ENCODE measurements around the gene TEX44. TPM values are rescaled to one million over a fixed set of nuclear protein-coding genes. Genes with fewer than 3 reads are reported as not detected.
"Not testable (repeated sequence)": the region's sequence is repeated elsewhere in the genome, so short reads cannot be mapped to it uniquely, and the experiment has no call there.

TEX44 gene
- total and polyA plus RNA-seq, 2 experiments from 2014 or later, result not detected

DNA sequence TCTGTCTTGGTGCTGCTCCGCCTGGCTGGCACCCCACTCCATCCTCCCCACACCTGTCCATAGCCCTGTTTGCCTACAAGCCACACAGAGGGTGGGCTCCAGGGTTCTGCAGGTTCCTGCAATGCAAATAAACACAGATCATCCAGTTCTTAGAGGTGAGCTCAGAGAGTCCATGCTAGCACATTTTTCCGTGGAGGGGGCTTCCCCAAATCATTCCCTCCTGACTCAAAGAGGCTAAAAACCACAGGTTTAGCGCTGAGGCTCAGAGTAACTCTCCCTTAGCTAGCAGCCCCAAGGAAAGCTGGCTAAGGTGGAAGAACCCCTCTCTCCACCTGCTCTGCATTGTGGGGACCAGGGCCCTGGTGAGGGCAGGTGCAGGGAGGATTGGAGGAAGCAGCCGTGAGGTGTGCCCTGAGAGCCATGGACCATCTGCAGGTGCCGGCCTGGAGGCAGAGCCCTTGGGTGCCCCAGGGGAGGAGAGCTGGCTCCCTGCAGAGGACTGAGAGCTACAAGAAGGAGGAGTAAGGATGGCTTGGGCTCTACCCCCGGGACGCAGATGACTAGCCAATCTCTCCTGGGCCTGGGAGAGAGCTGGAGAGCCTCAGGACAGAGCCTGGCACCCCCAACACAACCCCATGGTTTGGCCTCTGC lies 23.8 kb upstream of the TEX44 start:
- DNase-seq (ENCODE audit: low read depth in 1 of 2, low spot score in 1 of 2), result no peak
- no peaks in the 10 kb centered on the region for H3K4me1 ChIP-seq (ENCODE audit: low read depth)
- no peaks in the 10 kb centered on the region for H3K36me3 ChIP-seq
- no peak overlapping the region for H3K4me3 ChIP-seq
- no peak overlapping the region for H3K27ac ChIP-seq
- no peaks in the 10 kb centered on the region for H3K9me3 ChIP-seq (ENCODE audit: low read depth)
- TF ChIP-seq, protein P1, sequence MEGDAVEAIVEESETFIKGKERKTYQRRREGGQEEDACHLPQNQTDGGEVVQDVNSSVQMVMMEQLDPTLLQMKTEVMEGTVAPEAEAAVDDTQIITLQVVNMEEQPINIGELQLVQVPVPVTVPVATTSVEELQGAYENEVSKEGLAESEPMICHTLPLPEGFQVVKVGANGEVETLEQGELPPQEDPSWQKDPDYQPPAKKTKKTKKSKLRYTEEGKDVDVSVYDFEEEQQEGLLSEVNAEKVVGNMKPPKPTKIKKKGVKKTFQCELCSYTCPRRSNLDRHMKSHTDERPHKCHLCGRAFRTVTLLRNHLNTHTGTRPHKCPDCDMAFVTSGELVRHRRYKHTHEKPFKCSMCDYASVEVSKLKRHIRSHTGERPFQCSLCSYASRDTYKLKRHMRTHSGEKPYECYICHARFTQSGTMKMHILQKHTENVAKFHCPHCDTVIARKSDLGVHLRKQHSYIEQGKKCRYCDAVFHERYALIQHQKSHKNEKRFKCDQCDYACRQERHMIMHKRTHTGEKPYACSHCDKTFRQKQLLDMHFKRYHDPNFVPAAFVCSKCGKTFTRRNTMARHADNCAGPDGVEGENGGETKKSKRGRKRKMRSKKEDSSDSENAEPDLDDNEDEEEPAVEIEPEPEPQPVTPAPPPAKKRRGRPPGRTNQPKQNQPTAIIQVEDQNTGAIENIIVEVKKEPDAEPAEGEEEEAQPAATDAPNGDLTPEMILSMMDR (IDR thresholded peaks at IDR 0.05; ENCODE audit: low read depth, low read length), result no peak
- H3K27me3 ChIP-seq, result no peaks in the 10 kb centered on the region

DNA sequence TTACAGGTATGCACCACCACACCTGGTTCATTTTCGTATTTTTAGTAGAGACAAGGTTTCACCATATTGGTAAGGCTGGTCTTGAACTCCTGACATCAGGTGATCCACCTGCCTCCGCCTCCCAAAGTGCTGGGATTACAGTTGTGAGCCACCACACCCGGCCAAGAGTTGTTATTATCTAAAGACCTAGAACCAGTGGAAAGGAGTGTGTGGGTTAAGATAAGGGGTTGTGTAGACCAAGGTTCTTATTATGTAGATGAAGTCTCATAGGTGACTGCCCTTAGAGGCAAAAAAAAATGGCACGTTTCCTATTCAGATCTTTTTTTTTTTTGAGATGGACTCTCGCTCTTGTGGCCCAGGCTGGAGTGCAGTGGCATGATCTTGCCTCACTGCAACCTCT lies 21.7 kb upstream of the TEX44 start:
- H3K27me3 ChIP-seq; H3K9me3 ChIP-seq (ENCODE audit: low read depth); H3K4me1 ChIP-seq (ENCODE audit: low read depth); DNase-seq (ENCODE audit: low read depth in 1 of 2, low spot score in 1 of 2); H3K4me3 ChIP-seq; H3K36me3 ChIP-seq; H3K27ac ChIP-seq: not testable (repeated sequence)

DNA sequence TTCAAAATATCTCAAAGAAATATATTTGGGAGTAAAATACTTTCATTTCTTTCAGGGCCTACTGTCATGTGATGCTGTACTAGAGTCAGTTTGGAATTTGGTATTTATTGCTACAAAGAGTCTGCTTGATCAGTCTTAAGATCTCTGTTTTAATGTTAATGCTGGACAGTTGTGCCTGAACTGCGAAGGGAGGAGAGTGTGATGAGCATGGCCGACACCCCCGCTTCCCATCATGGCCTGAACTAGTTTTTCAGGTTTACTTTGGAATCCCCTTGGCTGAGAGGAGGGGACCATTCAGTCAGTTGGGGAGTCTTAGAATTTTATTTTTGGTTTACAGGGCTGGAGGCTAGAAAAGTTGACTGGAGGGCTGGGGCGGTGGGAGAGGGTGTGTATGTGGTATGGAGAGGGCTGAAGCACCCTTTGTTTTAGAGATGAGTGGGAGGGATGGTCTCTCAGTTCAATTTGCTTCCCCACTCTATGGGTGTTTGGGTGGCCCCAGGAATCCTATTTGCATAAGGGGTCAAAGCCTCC lies 20.9 kb upstream of the TEX44 start:
- no peak overlapping the region for H3K4me3 ChIP-seq

DNA sequence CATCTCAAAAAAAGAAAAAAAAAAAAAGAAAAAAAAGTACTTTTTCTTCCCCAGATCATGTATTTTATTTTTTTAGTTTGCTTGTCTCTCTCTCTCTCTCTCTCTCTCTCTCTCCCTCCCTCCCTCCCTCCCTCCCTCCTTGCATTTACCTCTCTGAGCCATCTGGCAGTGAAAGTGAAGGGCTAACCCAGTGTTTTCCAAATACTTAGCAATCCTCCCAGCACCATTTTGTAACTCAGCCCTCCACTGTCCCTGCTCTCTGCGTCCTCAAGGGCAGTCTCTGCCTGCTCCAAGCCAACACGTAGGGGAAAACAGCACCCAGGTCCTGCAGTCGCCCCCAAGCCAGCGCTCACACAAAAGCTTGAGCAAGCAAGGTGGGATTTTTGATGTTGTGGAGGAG lies 19.6 kb upstream of the TEX44 start:
- no peaks in the 10 kb centered on the region for H3K4me1 ChIP-seq (ENCODE audit: low read depth)
- no peak overlapping the region for H3K27ac ChIP-seq
- no peak for DNase-seq (ENCODE audit: low read depth in 1 of 2, low spot score in 1 of 2)
- no peak overlapping the region for H3K4me3 ChIP-seq
- no peaks in the 10 kb centered on the region for H3K36me3 ChIP-seq
- H3K9me3 ChIP-seq (ENCODE audit: low read depth), result no peaks in the 10 kb centered on the region
- TF ChIP-seq, protein P1 (IDR thresholded peaks at IDR 0.05; ENCODE audit: low read depth, low read length), result no peak
- no peaks in the 10 kb centered on the region for H3K27me3 ChIP-seq

More for the DNA sequence above, 20.9 kb upstream of the TEX44 start:
- no peak for DNase-seq (ENCODE audit: low read depth in 1 of 2, low spot score in 1 of 2)
- Histone ChIP-seq H3K36me3 (no peaks in the 10 kb centered on the region), H3K27ac (no peak overlapping the region), H3K27me3 (no peaks in the 10 kb centered on the region), H3K4me1 (ENCODE audit: low read depth) (no peaks in the 10 kb centered on the region), H3K9me3 (ENCODE audit: low read depth) (no peaks in the 10 kb centered on the region)
- TF ChIP-seq, protein P1 (IDR thresholded peaks at IDR 0.05; ENCODE audit: low read depth, low read length), result no peak

DNA sequence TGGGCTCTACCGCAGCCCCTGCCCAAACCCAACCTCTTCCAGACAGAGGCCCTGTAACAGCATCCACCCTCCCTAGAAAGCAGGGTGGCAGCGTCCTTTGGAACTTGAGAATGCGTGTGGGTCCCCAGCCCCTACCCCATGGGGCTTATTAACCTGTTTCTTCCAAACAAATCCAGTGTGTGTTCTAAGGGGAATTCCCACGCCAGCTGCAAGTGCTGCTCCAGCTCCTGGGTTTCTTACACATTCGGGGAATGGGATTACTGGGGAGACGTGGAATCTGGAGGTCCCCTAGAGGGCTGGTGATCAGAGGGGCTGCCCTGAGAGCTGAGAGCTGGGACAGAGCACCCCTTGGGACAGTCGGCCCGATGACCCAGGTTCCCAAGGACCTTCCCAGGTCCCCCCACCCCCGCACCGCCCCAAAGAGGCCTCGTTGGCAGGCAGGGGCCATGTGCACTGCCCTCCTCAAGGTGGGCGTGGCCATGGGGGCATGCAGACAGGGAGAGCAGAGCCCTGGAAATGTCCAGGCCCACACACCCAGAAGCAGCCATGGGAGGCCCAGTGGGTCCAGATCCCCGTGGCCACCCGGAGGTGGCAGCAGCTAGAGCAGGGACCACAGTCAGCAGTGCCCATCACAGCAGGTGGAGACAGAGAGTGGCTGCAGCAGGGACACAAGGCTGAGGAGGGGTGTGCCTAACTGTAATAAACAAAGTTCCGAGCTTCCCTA lies 18.8 kb upstream of the TEX44 start:
- no peak overlapping the region for H3K4me3 ChIP-seq
- DNase-seq (ENCODE audit: low read depth in 1 of 2, low spot score in 1 of 2), result no peak
- no peak overlapping the region for H3K27ac ChIP-seq
- no peaks in the 10 kb centered on the region for H3K36me3 ChIP-seq
- no peaks in the 10 kb centered on the region for H3K9me3 ChIP-seq (ENCODE audit: low read depth)
- no peaks in the 10 kb centered on the region for H3K4me1 ChIP-seq (ENCODE audit: low read depth)
- H3K27me3 ChIP-seq, result no peaks in the 10 kb centered on the region
- TF ChIP-seq, protein P1 (IDR thresholded peaks at IDR 0.05; ENCODE audit: low read depth, low read length), result no peak

All from cardiac muscle cell (in vitro differentiated cells and primary cell).